ENCODE measurements around the gene EFCAB13. TPM values are rescaled to one million over a fixed set of nuclear protein-coding genes. Genes with fewer than 3 reads are reported as not detected.

EFCAB13 gene
- total RNA-seq, 2 donors from 2014 or later: 8.1 to 16.7 TPM

DNA sequence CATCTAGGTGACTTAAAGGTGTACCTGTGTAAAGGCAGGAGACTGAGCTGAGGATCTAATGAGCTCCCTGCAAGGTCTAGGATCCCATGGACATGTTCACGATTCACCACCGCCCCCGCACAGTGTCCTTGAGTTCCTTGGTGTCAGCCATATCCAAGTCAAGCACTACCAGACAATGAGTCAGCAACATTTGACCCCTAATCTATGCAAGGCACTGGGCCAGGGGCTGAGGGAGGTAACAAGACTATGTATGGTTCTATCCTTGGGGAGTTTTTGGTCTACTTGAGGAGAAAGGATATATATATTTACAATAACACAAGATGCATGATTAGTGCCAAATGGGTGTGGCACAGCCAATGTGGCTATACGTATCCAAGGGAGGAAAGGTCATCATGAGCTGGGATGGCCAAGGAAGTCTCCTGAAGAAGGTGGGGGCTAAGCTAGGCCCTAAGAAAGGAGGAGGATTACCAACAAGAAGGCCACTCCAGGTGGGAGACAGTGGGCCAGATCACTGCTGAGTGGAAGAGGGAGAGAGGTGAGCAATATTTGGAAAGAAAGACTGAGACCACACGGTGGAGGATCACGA, 35.1 kb upstream of the EFCAB13 start:
- Histone ChIP-seq H3K36me3 (peaks cover 36% of the 10 kb centered on the region), H3K27ac (peak overlapping the region in 1 of 2 donors; percentile 36)

DNA sequence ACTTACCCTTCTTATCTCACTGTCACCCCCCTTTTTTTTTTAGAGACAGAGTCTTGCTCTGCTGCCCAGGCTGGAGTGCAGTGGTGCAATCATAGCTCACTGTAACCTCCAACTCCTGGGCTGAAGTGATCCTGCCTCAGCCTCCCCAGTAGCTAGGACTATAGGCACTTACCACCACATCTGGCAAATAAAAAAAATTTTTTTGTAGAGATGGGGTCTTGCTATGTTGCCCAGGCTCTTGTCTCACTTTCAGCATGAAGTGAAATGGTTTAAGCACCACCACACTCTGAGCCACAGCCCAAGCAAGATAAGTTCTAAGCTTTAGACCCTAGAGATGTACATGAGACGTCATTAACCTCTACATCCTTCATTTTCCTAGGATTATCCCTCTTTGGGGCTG, 34.5 kb upstream of the EFCAB13 start:
- TF ChIP-seq, protein P1, sequence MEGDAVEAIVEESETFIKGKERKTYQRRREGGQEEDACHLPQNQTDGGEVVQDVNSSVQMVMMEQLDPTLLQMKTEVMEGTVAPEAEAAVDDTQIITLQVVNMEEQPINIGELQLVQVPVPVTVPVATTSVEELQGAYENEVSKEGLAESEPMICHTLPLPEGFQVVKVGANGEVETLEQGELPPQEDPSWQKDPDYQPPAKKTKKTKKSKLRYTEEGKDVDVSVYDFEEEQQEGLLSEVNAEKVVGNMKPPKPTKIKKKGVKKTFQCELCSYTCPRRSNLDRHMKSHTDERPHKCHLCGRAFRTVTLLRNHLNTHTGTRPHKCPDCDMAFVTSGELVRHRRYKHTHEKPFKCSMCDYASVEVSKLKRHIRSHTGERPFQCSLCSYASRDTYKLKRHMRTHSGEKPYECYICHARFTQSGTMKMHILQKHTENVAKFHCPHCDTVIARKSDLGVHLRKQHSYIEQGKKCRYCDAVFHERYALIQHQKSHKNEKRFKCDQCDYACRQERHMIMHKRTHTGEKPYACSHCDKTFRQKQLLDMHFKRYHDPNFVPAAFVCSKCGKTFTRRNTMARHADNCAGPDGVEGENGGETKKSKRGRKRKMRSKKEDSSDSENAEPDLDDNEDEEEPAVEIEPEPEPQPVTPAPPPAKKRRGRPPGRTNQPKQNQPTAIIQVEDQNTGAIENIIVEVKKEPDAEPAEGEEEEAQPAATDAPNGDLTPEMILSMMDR (IDR thresholded peaks at IDR 0.05): no peak
- Histone ChIP-seq H3K9me3 (no peaks in the 10 kb centered on the region), H3K27ac (no peak overlapping the region), H3K4me1 (ENCODE audit: control insufficient read depth in 1 of 2, low read depth in 2 of 2) (peaks cover 0 to 10% of the 10 kb centered on the region in 2 donors), H3K4me3 (no peak overlapping the region), H3K27me3 (replicated peaks; ENCODE audit: insufficient read depth) (no peaks in the 10 kb centered on the region), H3K36me3 (peaks cover 35% of the 10 kb centered on the region)
- ATAC-seq (ENCODE audit: insufficient number of reproducible peaks, low FRiP score, low read depth) (no peak), DNase-seq (ENCODE audit: low spot score) (no peak)

More for the DNA sequence above, 35.1 kb upstream of the EFCAB13 start:
- TF ChIP-seq, protein P1 (IDR thresholded peaks at IDR 0.05): no peak
- no peak overlapping the region for H3K4me3 ChIP-seq
- H3K4me1 ChIP-seq (ENCODE audit: control insufficient read depth in 1 of 2, low read depth in 2 of 2): peaks cover 0 to 3% of the 10 kb centered on the region in 2 donors
- no peaks in the 10 kb centered on the region for H3K27me3 ChIP-seq (replicated peaks; ENCODE audit: insufficient read depth)
- no peaks in the 10 kb centered on the region for H3K9me3 ChIP-seq
- DNase-seq (ENCODE audit: low spot score) (no peak), ATAC-seq (ENCODE audit: insufficient number of reproducible peaks, low FRiP score, low read depth) (no peak)

DNA sequence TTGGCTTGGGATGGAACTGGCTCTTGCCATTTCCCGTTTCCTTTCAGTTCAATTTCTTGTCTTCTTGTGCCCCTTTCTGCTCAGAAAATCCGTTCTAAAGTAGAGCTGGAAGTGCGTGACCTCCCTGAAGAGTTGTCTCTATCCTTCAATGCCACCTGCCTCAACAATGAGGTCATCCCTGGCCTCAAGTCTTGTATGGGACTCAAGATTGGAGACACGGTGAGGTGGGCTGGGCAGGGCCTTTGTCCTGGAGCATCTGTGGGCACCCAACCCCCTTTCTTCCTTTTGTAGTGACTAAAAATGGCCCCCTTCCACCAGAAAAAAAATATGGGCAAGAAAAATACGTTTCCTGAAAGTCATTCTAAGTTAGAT, 32.9 kb upstream of the EFCAB13 start:
- Histone ChIP-seq H3K9me3 (no peaks in the 10 kb centered on the region), H3K27ac (peak overlapping the region in 1 of 2 donors; percentile 14), H3K36me3 (peaks cover 27% of the 10 kb centered on the region), H3K27me3 (replicated peaks; ENCODE audit: insufficient read depth) (no peaks in the 10 kb centered on the region), H3K4me1 (ENCODE audit: control insufficient read depth in 1 of 2, low read depth in 2 of 2) (peaks cover 13 to 25% of the 10 kb centered on the region in 2 donors), H3K4me3 (no peak overlapping the region)
- TF ChIP-seq, protein P1 (IDR thresholded peaks at IDR 0.05): no peak
- ATAC-seq (ENCODE audit: insufficient number of reproducible peaks, low FRiP score, low read depth) (no peak), DNase-seq (ENCODE audit: low spot score) (no peak)

DNA sequence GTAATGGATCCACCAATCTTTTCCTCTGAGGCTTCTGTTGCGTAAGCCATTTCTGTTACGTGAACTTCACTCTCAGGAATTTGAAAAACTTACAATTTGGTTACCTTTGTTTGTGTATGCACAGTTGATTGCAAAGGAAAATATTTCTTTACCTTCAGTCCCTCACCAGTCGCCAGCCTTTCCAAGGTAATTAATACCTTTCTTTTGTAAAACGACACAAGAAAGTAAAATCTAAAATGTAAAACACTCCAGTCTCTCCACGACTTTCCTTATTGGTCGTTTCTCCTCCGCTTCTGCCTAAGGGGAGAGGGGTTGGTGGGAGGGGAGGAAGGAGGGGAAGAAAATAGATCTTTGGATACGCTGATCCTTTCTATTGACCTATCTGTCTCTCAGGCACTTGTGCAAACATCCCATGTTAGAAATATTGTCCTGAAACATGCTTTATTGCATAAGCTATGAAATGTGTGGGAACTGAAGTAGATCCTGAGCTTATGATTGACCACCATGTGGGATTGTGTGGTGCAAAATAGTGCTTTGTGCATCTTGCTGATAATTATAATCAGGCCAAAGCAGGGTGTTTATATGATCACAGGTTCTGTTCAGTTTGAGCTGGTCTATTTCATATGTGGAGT, 32.4 kb upstream of the EFCAB13 start:
- DNase-seq (ENCODE audit: low spot score) (no peak), ATAC-seq (ENCODE audit: insufficient number of reproducible peaks, low FRiP score, low read depth) (no peak)
- Histone ChIP-seq H3K27me3 (replicated peaks; ENCODE audit: insufficient read depth) (no peaks in the 10 kb centered on the region), H3K4me1 (ENCODE audit: control insufficient read depth in 1 of 2, low read depth in 2 of 2) (peaks cover 15 to 30% of the 10 kb centered on the region in 2 donors), H3K4me3 (no peak overlapping the region), H3K27ac (no peak overlapping the region), H3K36me3 (peaks cover 27% of the 10 kb centered on the region), H3K9me3 (no peaks in the 10 kb centered on the region)
- TF ChIP-seq, protein P1 (IDR thresholded peaks at IDR 0.05): no peak

DNA sequence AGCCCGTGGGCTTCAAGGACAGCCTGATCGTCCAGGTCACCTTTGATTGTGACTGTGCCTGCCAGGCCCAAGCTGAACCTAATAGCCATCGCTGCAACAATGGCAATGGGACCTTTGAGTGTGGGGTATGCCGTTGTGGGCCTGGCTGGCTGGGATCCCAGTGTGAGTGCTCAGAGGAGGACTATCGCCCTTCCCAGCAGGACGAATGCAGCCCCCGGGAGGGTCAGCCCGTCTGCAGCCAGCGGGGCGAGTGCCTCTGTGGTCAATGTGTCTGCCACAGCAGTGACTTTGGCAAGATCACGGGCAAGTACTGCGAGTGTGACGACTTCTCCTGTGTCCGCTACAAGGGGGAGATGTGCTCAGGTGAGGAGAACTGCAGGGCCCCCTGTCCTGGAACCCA, 31.5 kb upstream of the EFCAB13 start:
- no peak for DNase-seq (ENCODE audit: low spot score)
- ATAC-seq (ENCODE audit: insufficient number of reproducible peaks, low FRiP score, low read depth): no peak
- Histone ChIP-seq H3K9me3 (no peaks in the 10 kb centered on the region), H3K27ac (no peak overlapping the region), H3K27me3 (replicated peaks; ENCODE audit: insufficient read depth) (no peaks in the 10 kb centered on the region), H3K4me1 (ENCODE audit: control insufficient read depth in 1 of 2, low read depth in 2 of 2) (peaks cover 16 to 39% of the 10 kb centered on the region in 2 donors), H3K4me3 (no peak overlapping the region), H3K36me3 (peaks cover 26% of the 10 kb centered on the region)
- TF ChIP-seq, protein P1 (IDR thresholded peaks at IDR 0.05): no peak
